Activated naive CD4-positive, alpha-beta T cell treated with anti-CD3 and anti-CD28 coated beads for 36 hours (primary cell): ENCODE measurements around the gene EI24. TPM values are rescaled to one million over a fixed set of nuclear protein-coding genes. Genes with fewer than 3 reads are reported as not detected.

ENCODE experiments used
- CTCF ChIA-PET: fragments of 350-600 bp; sonication (Branson Sonifier 250); formaldehyde crosslinking; loops from one replicate; lab custom pipeline; 2021; ENCODE audit warnings: antibody characterized with exemption; lab: Charles Lee
- DNase-seq: peaks from one replicate; pipeline ENCODE4 v3.0.0-alpha.2; 2020
- H3K27ac Mint-ChIP-seq: one replicate; pipeline ENCODE4 v1.8.0; 2021; ENCODE audit warnings: mild to moderate bottlenecking, mixed read lengths
- H3K27me3 Mint-ChIP-seq: one replicate; pipeline ENCODE4 v1.8.0; 2021; ENCODE audit warnings: low read depth, mixed read lengths
- H3K36me3 Mint-ChIP-seq: one replicate; pipeline ENCODE4 v1.8.0; 2021; ENCODE audit warnings: low read depth, mixed read lengths
- H3K4me1 Mint-ChIP-seq: one replicate; pipeline ENCODE4 v1.8.0; 2021; ENCODE audit warnings: low read depth, mixed read lengths
- H3K4me3 Mint-ChIP-seq: one replicate; pipeline ENCODE4 v1.8.0; 2021; ENCODE audit warnings: mild to moderate bottlenecking, moderate library complexity, mixed read lengths
- H3K9me3 Mint-ChIP-seq: one replicate; pipeline ENCODE4 v1.8.0; 2021; ENCODE audit warnings: mixed read lengths
- intact Hi-C: fragments of 100-400 bp; cut with micrococcal nuclease; formaldehyde crosslinking; loops from one replicate; pipeline ENCODE4 v1.15.1; 2023
- total RNA-seq, 2 experiments: library from RNA; stranded (reverse); gene quantifications; one replicate each; pipeline ENCODE4 v1.2.3, GENCODE V29; 2021

The EI24 gene
- total RNA-seq, 2 experiments from 2014 or later, result 28.8 to 33.0 TPM

- Mint-ChIP-seq H3K27me3 (no peaks in the 10 kb centered on the region), H3K9me3 (no peaks in the 10 kb centered on the region), H3K36me3 (peaks cover 30% of the 10 kb centered on the region), H3K4me3 (no peak overlapping the region), H3K4me1 (no peaks in the 10 kb centered on the region), H3K27ac (no peak overlapping the region)
- CTCF ChIA-PET, result no interaction called here
- intact Hi-C loops, result no loop called here
- no peak for DNase-seq
These were observed 49.1 kb downstream of the EI24 start for GRCh38 chr11:125618383-125618782.

GRCh38 chr11:125621995-125622394 is 52.7 kb downstream of the EI24 start:
- Mint-ChIP-seq H3K27ac (no peak overlapping the region), H3K27me3 (no peaks in the 10 kb centered on the region), H3K4me3 (no peak overlapping the region), H3K9me3 (no peaks in the 10 kb centered on the region), H3K4me1 (peaks cover 12% of the 10 kb centered on the region), H3K36me3 (peaks cover 37% of the 10 kb centered on the region)
- DNase-seq, result no peak
- intact Hi-C loops, result loop anchor here (10.0 kb wide), 1 partner anchor 593 kb away; the partner anchor contains the start of genes FAM118B and RPUSD4
- CTCF ChIA-PET, result no interaction called here

- intact Hi-C loops, result loop anchor here (10.0 kb wide), 1 partner anchor 592 kb away; the partner anchor contains the start of genes FAM118B and RPUSD4
- H3K27me3 Mint-ChIP-seq, result no peaks in the 10 kb centered on the region
- no peaks in the 10 kb centered on the region for H3K9me3 Mint-ChIP-seq
- DNase-seq, result no peak
- CTCF ChIA-PET, result no interaction called here
- H3K4me1 Mint-ChIP-seq, result peaks cover 18% of the 10 kb centered on the region
- no peak overlapping the region for H3K4me3 Mint-ChIP-seq
- H3K36me3 Mint-ChIP-seq, result peaks cover 43% of the 10 kb centered on the region
- peak overlapping the region; percentile 41 for H3K27ac Mint-ChIP-seq
These were observed 53.8 kb downstream of the EI24 start for GRCh38 chr11:125623064-125623463.

- no peaks in the 10 kb centered on the region for H3K9me3 Mint-ChIP-seq
- no peak for DNase-seq
- intact Hi-C loops, result loop anchor here (1.0 to 10.0 kb wide), 7 partner anchors 32 to 643 kb away; partner anchors contain the start of genes EI24, FAM118B, FOXRED1 and PUS3
- peak within 1 kb of the TSS; percentile 89 for H3K4me3 Mint-ChIP-seq
- H3K4me1 Mint-ChIP-seq, result peaks cover 20% of the 10 kb centered on the region
- peaks cover 43% of the 10 kb centered on the region for H3K36me3 Mint-ChIP-seq
- no peaks in the 10 kb centered on the region for H3K27me3 Mint-ChIP-seq
- H3K27ac Mint-ChIP-seq, result peak within 1 kb of the TSS; percentile 99
- CTCF ChIA-PET, result interaction anchor here (0.9 to 1.7 kb wide), 3 partner anchors 31 to 263 kb away, joined by 3 to 5 read pairs (median 4); partner anchors contain the start of gene HYLS1
These were observed 55.5 kb downstream of the EI24 start, which contains the start of gene CHEK1 for GRCh38 chr11:125624756-125625213. Gene CHEK1, plus strand, starts transcription at chr11:125625163. Its CDS starts 1,606 bp downstream, at chr11:125626769.

- CTCF ChIA-PET, result interaction anchor here (0.9 to 1.7 kb wide), 3 partner anchors 32 to 262 kb away, joined by 3 to 5 read pairs (median 4); partner anchors contain the start of gene HYLS1
These were observed 56.0 kb downstream of the EI24 start for GRCh38 chr11:125625225-125625629.

GRCh38 chr11:125625630-125626287 is 56.5 kb downstream of the EI24 start:
- intact Hi-C loops, result loop anchor here (1.0 to 10.0 kb wide), 9 partner anchors 33 to 642 kb away; partner anchors contain the start of genes EI24, FAM118B, FOXRED1 and HYLS1
- H3K9me3 Mint-ChIP-seq, result no peaks in the 10 kb centered on the region
- DNase-seq, result peak; percentile 90
- CTCF ChIA-PET, result interaction anchor here (0.9 to 1.7 kb wide), 3 partner anchors 32 to 262 kb away, joined by 3 to 5 read pairs (median 4); partner anchors contain the start of gene HYLS1
- no peaks in the 10 kb centered on the region for H3K27me3 Mint-ChIP-seq
- H3K4me3 Mint-ChIP-seq, result peak overlapping the region; percentile 89
- peaks cover 41% of the 10 kb centered on the region for H3K36me3 Mint-ChIP-seq
- peaks cover 21% of the 10 kb centered on the region for H3K4me1 Mint-ChIP-seq
- H3K27ac Mint-ChIP-seq, result peak overlapping the region; percentile 99

More at GRCh38 chr11:125625225-125625629, 56.0 kb downstream of the EI24 start:
- intact Hi-C loops, result loop anchor here (1.0 to 10.0 kb wide), 7 partner anchors 33 to 642 kb away; partner anchors contain the start of genes EI24, FAM118B, FOXRED1 and PUS3
- H3K4me3 Mint-ChIP-seq, result peak overlapping the region; percentile 89
- no peaks in the 10 kb centered on the region for H3K27me3 Mint-ChIP-seq
- no peak for DNase-seq
- H3K4me1 Mint-ChIP-seq, result peaks cover 20% of the 10 kb centered on the region
- peak overlapping the region; percentile 99 for H3K27ac Mint-ChIP-seq
- no peaks in the 10 kb centered on the region for H3K9me3 Mint-ChIP-seq
- H3K36me3 Mint-ChIP-seq, result peaks cover 42% of the 10 kb centered on the region

GRCh38 chr11:125626288-125626950 is 57.1 kb downstream of the EI24 start:
- intact Hi-C loops, result loop anchor here (1.0 to 10.0 kb wide), 4 partner anchors 261 to 641 kb away; partner anchors contain the start of genes FAM118B, FOXRED1, HYLS1 and RPUSD4
- H3K4me3 Mint-ChIP-seq, result peak overlapping the region; percentile 89
- DNase-seq, result peak; percentile 58
- H3K27ac Mint-ChIP-seq, result peak overlapping the region; percentile 99
- no peaks in the 10 kb centered on the region for H3K27me3 Mint-ChIP-seq
- H3K9me3 Mint-ChIP-seq, result no peaks in the 10 kb centered on the region
- CTCF ChIA-PET, result interaction anchor here (0.9 kb wide), 1 partner anchor 54 kb away, joined by 3 read pairs; the partner anchor contains the start of gene ACRV1
- H3K36me3 Mint-ChIP-seq, result peaks cover 43% of the 10 kb centered on the region
- H3K4me1 Mint-ChIP-seq, result peaks cover 23% of the 10 kb centered on the region

GRCh38 chr11:125627236-125627910 is 58.1 kb downstream of the EI24 start:
- intact Hi-C loops, result loop anchor here (5.0 to 10.0 kb wide), 2 partner anchors 587 to 640 kb away; partner anchors contain the start of genes FAM118B, FOXRED1, RPUSD4 and SRPRA
- Mint-ChIP-seq H3K27me3 (no peaks in the 10 kb centered on the region), H3K4me1 (peaks cover 23% of the 10 kb centered on the region), H3K9me3 (no peaks in the 10 kb centered on the region), H3K36me3 (peaks cover 42% of the 10 kb centered on the region), H3K4me3 (peak overlapping the region; percentile 89), H3K27ac (no peak overlapping the region)
- DNase-seq, result no peak
- CTCF ChIA-PET, result interaction anchor here (0.9 kb wide), 1 partner anchor 53 kb away, joined by 3 read pairs; the partner anchor contains the start of gene ACRV1

Other genes with a start within 250 kb of the EI24 start
- 1 to 10 TPM; 6.1 to 6.3 TPM for gene FEZ1, start 73.2 kb upstream of the EI24 start, total RNA-seq
- gene STT3A, start 23.4 kb downstream of the EI24 start, total RNA-seq, result 100 to 1,000 TPM; 111 to 113 TPM
- 100 to 1,000 TPM; 164 to 167 TPM for gene CHEK1, start 55.7 kb downstream of the EI24 start, total RNA-seq
- gene ACRV1, start 111.4 kb downstream of the EI24 start, total RNA-seq, result not detected
- not detected for gene PATE1, start 176.8 kb downstream of the EI24 start, total RNA-seq
- not detected for gene PATE2, start 209.4 kb downstream of the EI24 start, total RNA-seq
- not detected for gene PATE3, start 218.7 kb downstream of the EI24 start, total RNA-seq